GM12878 (cell line): ENCODE data around the gene ATP2A3.

ENCODE experiments used
- MTA3 ChIP-seq: IDR thresholded peaks from 2 replicates; pipeline ENCODE4 v1.6.1; 2012; ENCODE audit warnings: low read length, inconsistent platforms, borderline replicate concordance
- TCF7 ChIP-seq: IDR thresholded peaks from 2 replicates; pipeline ENCODE4 v1.6.1; 2014; ENCODE audit warnings: antibody characterized with exemption, borderline replicate concordance
- TF ChIP-seq, protein P1 (sequence below), 3 experiments: IDR thresholded peaks in 2 of 3; conservative IDR thresholded peaks in 1 of 3; 2 replicates each; pipeline ENCODE4 v1.5.1; 2011; ENCODE audit warnings: low read depth in 3 of 3, low read length in 3 of 3, mild to moderate bottlenecking in 3 of 3, control low read depth in 2 of 3, moderate library complexity in 2 of 3, inconsistent platforms in 1 of 3, mixed read lengths in 1 of 3; ENCODE audit not compliant: control insufficient read depth in 2 of 3, insufficient read depth in 1 of 3; ENCODE audit errors: extremely low read depth in 1 of 3

DNA sequence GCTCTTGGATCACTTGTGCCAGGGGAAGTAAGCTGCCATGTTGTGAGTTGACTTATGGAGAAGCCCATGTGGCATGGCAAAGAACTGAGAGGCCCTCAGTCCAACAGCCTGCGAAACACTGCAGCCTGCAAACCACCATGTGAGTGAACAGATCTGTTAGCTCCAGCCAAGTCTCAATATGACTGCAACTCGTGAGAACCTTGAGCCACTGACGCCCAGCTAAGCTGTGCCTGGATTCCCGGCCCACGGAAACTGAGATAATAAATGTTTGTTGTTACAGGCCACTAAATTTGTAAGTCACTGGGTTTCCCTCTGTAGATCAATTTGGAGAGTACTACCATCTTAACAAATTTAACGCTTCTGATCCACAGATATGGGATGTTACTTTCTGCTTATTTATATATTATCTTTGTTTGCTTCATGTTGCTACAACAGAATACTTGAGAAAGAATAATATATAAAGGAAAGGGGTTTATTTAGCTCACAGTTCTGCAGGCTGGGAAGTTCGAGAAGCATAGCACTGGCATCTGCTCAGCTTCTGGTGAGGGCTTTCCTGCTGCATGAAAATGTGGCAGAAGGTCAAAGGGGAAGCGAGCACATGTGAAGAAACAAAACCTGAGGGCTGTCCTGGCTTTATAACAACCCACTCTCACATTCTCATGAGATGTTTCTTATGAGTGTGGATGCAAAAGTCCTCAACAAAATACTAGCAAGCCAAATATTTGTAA is 29.4 kb upstream of the ATP2A3 start:
- TF ChIP-seq MTA3 (no peak), TCF7 (no peak)
- TF ChIP-seq, protein P1, sequence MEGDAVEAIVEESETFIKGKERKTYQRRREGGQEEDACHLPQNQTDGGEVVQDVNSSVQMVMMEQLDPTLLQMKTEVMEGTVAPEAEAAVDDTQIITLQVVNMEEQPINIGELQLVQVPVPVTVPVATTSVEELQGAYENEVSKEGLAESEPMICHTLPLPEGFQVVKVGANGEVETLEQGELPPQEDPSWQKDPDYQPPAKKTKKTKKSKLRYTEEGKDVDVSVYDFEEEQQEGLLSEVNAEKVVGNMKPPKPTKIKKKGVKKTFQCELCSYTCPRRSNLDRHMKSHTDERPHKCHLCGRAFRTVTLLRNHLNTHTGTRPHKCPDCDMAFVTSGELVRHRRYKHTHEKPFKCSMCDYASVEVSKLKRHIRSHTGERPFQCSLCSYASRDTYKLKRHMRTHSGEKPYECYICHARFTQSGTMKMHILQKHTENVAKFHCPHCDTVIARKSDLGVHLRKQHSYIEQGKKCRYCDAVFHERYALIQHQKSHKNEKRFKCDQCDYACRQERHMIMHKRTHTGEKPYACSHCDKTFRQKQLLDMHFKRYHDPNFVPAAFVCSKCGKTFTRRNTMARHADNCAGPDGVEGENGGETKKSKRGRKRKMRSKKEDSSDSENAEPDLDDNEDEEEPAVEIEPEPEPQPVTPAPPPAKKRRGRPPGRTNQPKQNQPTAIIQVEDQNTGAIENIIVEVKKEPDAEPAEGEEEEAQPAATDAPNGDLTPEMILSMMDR (IDR thresholded peaks at IDR 0.05 in 2 of 3, conservative IDR thresholded peaks at IDR 0.05 in 1 of 3; ENCODE audit: control insufficient read depth in 2 of 3, extremely low read depth in 1 of 3, insufficient read depth in 1 of 3, low read depth in 3 of 3, low read length in 3 of 3), result no peak
